Astrocyte of the cerebellum (primary cell): ENCODE data around the gene TMEM26.

Experiments used
- DNase-seq: peaks from one replicate; pipeline ENCODE4 v3.0.0-alpha.2; 2011; ENCODE audit warnings: low read depth
- H3K4me3 ChIP-seq: 2 replicates; pipeline ENCODE4 v1.5.1; 2011; ENCODE audit warnings: mild to moderate bottlenecking, low read depth, low read length, moderate library complexity
- in situ Hi-C: cut with HindIII; loops from 2 replicates; pipeline ENCODE4 v1.10.0; 2017; ENCODE audit warnings: low sequenced_read_pairs
- TF ChIP-seq, protein P1 (sequence below): IDR thresholded peaks from 2 replicates; pipeline ENCODE4 v1.5.1; 2012; ENCODE audit warnings: low read length, low read depth, moderate library complexity, mild to moderate bottlenecking; ENCODE audit errors: missing control alignments

Gene TMEM26

DNA sequence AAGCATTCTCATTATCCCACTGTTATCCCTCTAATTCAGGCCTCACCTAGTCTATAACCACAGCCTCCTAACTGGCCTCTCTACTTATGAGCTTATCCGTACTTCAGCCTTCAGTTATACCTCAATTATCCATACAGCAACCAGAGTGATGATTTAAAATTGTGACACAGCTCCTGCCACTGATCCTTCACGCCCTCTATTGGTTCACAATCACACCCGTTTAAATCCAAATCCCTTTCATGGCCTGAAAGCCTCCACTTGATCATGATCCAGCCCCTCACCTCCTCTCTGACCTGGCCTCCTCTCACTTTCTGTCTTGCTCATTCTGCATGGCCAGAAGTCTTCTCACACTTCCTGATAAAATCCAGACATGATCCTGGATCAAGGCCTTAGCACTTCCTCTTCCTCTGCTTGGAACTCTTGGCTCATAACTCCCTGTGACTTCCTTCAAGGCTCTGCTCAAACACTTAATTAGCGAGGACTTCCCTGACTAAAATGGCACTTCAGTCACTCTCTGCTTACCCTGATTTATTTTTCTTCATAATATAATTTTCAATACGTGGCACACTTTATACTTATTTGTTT lies 19.0 kb upstream of the TMEM26 start:
- DNase-seq = no peak
- TF ChIP-seq, protein P1, sequence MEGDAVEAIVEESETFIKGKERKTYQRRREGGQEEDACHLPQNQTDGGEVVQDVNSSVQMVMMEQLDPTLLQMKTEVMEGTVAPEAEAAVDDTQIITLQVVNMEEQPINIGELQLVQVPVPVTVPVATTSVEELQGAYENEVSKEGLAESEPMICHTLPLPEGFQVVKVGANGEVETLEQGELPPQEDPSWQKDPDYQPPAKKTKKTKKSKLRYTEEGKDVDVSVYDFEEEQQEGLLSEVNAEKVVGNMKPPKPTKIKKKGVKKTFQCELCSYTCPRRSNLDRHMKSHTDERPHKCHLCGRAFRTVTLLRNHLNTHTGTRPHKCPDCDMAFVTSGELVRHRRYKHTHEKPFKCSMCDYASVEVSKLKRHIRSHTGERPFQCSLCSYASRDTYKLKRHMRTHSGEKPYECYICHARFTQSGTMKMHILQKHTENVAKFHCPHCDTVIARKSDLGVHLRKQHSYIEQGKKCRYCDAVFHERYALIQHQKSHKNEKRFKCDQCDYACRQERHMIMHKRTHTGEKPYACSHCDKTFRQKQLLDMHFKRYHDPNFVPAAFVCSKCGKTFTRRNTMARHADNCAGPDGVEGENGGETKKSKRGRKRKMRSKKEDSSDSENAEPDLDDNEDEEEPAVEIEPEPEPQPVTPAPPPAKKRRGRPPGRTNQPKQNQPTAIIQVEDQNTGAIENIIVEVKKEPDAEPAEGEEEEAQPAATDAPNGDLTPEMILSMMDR = no peak
- H3K4me3 ChIP-seq = no peak overlapping the region
- in situ Hi-C loops = no loop called here

DNA sequence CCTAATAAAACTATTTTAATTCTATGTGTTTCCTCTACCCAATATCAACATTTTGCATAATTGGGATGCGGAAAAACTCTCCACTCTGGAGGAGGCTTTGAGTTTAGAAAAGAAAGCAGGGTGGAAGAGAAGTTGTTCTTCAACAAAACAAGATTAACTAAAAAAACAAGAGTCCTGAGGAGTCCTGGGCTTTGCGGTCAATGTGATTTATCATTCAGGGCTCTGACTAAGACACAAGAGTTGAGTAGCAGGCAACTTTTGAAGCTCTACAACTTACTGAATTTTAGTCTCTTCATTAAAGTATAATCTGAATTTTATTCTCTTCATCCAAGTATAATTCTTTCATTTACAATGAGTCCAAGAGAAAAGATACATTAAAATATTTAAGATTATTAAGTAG lies 18.3 kb upstream of the TMEM26 start:
- no peak for DNase-seq
- in situ Hi-C loops = no loop called here
- H3K4me3 ChIP-seq = no peak overlapping the region
- TF ChIP-seq, protein P1 = no peak

DNA sequence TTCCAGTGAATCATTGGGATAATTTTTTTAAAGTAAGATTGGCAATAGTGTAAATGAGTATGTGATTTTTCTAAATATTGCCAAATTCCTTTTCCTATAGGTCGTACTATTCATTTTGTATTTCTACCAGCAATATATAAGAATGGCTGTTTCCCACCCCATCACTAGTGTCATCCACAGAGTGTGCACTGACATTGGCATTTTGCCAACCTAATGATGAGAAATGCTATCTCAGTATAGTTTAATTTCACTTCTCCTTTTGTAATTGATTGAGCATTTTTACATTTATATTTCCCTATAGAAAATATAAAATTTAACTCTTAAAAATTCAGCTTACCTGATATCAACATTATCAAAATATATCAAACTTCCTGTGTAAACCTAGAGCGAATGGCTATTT lies 17.6 kb upstream of the TMEM26 start:
- DNase-seq = no peak
- no peak overlapping the region for H3K4me3 ChIP-seq
- TF ChIP-seq, protein P1 = no peak
- in situ Hi-C loops = no loop called here

DNA sequence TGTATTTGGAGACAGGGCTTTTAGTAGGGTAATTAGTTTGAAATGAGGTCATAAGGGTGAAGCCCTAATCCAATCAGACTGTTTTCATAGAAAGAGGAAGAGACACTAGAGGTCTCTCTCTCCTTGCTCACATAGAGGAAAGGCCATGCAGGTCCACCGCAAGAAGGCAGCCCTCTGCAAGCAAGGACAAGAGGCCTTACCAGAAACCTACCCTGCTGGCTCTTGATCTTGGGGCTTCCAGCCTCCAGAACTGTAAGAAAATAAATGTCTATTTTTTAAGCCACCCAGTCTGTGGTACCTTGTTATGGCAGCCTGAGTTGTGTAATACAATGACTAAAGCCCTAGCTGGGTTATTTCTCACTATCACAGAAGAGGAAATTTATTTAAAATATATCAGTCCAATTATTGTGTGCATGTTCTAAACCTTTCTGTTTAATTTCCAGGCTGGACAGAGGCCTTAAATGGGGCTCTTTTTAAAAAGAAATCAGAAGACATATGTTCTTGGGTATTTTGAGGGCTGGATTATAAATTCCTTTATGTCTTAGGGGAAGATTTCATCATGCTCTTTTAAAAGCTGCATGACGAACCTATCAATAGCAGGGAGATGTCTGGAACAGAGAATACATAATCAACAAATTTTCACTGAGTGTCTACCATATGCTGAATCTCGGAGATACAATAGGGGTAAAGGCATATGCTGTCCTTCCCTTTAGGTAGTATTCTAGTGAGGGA lies 12.9 kb upstream of the TMEM26 start:
- TF ChIP-seq, protein P1 = no peak
- in situ Hi-C loops = no loop called here
- DNase-seq = no peak
- no peak overlapping the region for H3K4me3 ChIP-seq

DNA sequence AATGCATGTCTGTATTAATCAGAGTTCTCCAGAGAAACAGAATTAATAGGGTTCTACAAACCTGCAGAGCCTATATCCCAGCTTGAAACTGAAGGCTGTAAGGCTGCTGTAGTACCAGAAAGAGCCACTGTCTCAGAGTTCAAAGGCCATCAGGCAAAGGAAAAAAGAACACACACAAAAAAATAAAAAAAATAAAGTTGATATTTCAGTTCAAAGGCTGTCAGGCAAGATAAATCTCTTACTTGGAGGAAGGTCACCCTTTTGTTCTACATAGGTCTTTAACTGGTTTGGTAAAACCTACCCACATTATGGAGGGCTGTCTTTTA lies 12.0 kb upstream of the TMEM26 start:
- in situ Hi-C loops = no loop called here
- no peak for DNase-seq
- no peak overlapping the region for H3K4me3 ChIP-seq
- TF ChIP-seq, protein P1 = peak; percentile 25

DNA sequence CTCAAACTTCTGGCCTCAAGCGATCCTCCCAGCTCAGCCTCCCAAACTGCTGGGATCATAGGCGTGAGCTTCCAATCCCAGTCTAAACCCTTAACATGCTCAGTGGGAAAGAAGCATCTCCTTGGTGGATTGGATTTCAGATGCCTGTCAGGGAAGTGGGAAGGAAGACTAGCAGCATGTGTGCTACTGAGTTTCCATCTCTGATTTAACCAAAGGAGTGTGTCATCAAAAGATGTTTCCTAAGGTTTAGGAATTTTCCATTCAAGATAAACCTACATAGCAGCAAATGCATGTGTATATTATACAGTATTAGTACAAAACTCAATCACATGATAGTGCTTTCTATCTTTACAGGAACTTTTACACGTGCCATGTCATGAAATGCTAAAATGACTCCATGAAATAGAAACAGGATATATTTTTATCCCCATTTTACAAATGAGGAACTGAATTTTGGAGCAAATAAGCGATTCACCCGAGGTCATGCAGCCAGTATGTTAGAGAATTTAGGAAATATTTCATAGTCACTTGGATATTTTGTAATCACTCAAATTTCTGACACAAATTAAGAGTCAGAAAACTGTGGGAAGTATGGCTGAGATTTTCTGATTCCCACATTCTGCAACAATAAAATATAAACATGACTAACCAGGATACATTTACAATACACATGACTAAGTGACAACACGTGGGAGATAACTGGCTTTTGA lies 11.4 kb upstream of the TMEM26 start:
- TF ChIP-seq, protein P1 = no peak
- in situ Hi-C loops = no loop called here
- DNase-seq = peak; percentile 18
- no peak overlapping the region for H3K4me3 ChIP-seq
